ENCODE data around the gene LLCFC1.

The LLCFC1 gene

DNA sequence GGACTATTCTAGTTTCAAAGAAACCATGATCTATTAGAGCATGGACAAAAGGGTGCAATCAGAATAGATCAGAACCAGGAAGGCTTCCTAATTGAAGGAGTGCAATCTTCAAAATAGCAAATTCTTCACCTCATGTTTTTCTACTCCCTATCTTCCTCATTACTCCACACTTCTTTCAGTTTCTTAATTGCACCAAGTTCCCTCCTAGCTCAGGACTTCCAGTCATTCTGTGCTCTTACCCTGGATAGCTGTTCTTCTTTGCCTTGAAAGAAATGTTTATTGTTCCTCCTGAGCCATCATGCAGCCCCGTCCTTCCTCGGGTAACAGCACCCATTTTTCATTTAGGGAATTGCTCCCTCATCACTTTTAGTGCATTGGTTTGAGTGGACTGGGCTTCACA lies 28.8 kb upstream of the LLCFC1 start:
- DNase-seq (ENCODE audit: low read depth), result no peak

DNA sequence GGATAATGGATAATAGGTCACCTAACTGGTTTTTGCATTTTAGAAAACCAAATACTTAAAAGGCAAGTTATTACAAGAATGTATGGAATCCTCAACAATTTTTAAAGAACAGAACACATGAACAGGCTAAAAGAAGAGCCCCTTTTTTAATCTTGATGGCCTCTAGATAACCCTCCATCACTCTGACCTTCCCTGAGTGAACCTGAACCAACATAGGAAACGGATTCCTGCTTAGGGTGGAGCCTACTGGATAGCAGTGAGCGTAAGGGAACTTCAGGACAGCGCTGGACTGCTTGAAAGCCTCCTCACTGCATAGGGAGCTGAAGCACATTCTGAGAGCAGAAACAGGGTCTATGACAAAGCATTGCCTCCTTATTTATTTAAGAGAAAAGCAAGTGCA lies 26.2 kb upstream of the LLCFC1 start:
- no peak for DNase-seq (ENCODE audit: low read depth)

DNA sequence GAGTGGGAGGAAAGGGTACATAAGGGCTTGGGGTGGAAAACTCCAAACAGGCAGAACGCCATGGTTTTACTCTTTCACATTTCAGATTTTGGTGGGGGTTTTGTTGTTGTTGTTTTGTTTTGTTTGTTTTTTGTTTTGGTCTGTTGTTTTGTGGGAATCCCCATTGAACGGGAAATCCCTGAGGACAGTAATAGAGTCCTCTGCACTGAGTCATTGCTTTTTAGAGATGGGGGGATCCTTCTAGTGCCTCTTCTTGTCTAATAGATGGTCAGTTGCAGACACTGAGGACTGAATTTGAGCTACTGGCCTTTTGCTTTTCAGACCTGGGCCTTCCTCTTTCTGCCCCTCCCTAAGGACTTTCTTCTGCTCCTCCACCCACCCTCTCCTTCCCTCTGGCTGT lies 25.7 kb upstream of the LLCFC1 start:
- no peak for DNase-seq (ENCODE audit: low read depth)

DNA sequence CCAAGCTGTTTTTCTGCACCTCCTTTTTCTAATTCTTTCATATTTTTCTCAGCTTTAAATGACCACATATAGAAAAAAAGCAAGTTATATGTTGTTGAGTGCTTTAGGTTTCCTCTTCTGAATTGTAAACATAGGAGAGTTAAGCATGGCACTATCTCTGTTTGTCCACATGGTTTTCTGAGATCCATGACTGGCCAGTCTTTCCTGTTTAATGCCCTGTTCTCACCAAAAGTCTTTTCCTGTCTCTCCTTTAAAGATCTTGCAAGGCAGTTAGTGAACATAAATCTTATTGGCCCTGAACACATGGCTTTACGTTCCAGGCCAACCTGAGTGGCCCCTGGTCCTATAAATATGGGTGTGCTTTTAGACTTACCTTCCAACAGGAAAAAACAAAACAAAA lies 25.2 kb upstream of the LLCFC1 start:
- no peak for DNase-seq (ENCODE audit: low read depth)

DNA sequence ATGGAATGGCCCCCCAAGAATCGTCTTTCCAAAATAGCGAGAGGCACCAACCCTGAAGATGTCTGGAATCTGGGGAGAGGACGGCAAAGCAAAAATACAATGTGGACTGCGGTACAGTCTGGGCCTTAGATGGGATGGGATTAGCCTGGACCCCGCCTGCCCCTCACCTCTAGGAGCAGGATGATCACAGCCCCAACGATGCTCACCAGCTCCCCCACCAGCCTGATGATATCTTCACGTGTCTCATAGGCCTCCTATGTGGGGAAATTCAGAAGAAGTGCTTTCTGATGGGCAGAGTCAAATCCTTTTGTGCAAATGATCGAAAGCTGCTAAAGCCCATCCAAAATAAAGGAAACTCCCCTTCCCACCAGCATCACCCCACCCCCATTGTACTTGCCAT lies 24.0 kb upstream of the LLCFC1 start:
- no peak for DNase-seq (ENCODE audit: low read depth)

DNA sequence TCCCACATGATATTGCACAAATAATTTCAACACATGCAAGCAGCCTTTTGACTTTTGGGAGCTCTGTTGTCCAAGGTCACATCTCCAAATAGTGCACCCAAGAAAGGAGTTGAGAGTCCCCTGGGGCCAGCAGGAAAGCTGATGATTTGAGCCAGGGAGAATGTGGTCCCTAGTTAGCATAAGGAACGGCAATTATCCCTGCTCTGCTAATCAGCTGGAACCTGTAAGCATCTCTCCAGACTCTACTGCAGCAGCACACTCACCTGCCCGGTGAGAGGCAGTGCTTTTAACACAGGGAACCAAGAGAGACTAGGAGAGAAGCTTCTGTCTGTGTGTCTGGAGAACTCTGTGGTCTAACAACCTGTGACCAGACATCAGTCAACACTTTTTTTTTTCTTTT lies 22.8 kb upstream of the LLCFC1 start:
- no peak for DNase-seq (ENCODE audit: low read depth)

DNA sequence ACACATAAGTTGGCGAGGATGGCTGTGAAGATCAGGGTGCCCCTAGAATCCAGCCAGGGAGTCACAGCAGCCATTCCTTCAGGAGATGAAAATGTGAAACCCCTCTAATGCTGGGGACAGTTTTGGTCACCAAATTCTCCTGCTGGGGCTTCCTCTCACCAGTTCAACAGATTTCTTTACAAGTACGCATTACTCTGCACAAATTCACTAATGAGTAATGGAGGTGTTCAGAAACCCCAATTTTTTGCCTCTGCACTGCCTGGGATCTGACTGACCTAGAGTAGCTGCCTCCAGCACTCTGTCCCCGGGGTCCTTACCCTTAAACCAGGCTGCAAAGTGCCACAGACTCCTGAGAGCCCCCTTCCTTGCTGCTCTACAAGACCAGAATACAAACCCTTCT lies 21.8 kb upstream of the LLCFC1 start:
- no peak for DNase-seq (ENCODE audit: low read depth)

DNA sequence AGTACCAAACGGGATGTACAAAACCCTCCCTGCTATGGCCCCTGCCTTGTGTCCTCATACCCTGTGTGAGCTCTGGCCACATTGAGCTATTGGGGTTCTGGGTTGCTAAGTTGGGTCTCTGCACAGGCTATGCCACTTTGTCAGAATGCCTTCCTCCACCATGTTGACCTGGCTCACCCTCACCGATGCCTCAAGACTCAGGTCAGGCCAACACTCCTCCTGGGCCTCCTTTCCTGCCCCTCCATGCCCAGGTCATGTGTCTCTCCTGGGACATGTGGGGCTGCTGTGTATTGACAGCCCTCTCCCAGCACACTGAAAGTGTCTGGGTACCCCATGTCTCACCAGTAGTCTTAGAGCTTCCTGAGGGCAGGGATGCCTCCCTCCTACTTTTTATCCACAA lies 20.4 kb upstream of the LLCFC1 start:
- DNase-seq (ENCODE audit: low read depth), result no peak

DNA sequence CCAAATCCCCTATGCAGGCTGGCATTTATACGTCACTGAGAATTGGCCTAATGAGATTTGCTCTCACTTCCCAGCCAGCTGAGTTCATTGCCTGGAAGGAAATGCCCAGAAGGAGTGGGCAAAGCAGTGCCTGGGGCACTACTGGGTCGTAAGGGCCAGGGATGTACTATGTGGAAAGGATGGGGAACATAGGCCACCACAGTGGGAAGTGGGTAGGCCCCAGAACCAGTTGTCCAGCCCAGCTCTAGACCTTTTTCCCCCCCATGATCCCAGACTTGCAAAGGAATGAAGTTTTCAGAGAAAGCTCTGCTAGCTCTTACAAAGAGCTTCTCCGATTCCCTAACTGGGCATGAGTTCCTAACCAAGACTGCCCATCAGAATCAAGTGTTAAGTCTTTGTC lies 19.6 kb upstream of the LLCFC1 start:
- DNase-seq (ENCODE audit: low read depth), result no peak

DNA sequence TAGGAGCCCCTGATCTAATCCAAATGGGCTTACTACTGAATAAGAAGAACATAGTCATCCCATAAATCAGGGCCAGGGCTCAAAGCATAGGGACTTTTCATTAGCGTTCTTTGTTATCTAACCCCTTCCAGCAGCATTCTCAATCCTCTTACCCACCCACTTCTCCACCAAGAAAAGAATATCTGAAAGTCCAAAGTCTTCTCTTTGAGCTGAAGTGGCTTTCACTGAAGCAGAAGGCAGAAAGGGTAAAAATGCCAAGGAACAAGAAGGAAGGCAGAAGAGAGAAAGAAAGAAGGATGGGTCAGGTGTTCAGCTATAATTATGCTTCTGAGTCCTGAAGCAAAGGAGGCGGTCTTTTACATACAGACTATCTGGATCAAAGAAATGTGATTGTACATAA lies 15.9 kb upstream of the LLCFC1 start:
- no peak for DNase-seq (ENCODE audit: low read depth)

DNA sequence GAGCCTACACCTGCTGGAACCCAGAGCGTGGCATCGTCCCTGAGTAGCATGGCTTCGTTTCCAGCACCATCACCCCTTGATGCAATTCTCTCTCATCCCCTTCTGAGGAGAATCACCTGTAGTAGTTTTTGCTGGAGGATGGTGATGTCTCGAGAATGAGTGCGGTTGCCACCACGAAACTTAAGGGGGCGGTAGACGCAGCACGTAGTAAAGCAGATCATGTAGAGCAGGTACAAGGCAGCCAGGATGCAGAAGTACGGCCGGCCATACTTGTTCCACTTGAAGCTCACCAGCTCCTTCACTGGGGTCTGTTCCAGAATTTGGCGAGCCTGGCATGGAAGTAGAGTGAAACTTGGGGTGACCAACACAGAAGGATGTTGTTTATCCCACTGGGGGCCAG lies 13.9 kb upstream of the LLCFC1 start:
- no peak for DNase-seq (ENCODE audit: low read depth)

DNA sequence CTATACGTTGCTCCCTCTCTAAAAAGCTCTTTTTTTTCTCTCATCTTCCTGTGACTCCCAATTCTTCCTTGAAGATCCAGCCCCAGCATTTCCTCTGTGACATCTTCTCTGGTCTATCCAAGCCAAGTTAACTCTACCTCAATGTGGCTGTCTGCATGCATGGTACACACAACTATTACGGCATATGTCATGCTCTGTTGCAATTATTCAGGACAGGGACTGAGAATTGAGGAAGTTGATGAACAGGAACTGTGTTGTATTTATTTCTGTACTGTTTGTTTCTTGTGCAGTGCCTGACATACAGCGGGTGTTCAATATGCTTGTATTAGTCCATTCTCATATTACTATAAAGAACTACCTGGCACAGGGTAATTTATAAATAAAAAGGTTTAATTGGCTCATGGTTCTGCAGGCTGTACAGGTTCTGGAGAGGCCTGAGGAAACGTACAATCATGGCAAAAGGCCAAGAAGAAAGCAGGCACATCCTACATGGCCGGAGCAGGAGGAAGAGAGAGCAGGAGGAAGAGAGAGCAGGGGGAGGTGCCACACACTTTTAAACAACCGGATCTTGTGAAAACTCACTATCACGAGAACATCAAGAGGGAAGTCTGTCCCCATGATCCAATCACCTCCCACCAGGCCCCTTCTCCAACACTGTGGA lies 12.1 kb upstream of the LLCFC1 start:
- no peak for DNase-seq (ENCODE audit: low read depth)

DNA sequence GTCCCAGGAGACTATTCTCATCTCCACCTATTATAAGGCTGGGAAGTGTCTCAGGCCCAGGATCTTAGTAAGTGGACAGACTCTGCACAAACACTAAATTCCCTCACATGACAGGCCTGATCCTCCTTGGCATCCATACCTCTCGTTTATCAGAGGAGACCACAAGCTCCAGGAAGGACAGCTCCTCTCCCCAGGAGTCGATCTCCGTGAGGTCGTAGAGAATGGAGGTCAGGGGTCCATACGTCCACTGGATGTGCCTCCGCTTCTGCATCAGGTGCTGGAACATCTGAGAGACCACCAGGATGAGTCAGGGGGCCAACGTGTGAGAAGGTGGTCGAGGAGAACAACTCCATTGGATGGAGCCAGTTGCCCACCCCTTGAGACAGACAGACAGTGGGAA lies 11.3 kb upstream of the LLCFC1 start:
- DNase-seq (ENCODE audit: low read depth), result no peak

DNA sequence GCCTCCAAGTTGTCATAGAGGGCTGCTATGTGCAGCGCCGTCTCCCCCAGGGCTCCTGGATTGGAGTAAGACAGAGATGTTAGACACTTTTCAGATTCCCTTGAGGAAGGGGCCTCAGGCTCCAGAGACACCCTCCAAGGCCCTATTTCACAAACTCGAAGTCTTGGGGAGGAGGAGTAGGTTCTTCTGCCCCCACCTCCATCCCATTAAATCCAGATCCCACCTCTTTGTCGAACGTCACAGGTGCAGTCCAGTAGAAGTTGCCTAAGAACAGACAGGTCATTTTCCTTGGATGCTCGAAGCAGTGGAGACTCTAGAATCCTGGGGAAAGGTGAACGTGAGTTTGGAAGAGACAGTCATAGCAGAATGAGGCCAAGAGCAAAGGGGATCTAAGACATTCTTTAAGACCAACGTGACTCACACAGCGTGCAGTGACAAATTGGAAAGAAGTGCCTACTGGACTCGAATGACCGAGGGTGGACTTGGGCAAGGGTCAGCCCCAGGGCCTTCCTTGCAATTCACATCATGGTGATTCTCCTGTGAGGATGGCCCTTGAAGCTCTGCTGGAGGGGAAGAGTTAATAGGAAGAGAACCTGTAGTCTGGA lies 9.1 kb upstream of the LLCFC1 start:
- DNase-seq (ENCODE audit: low read depth), result no peak

DNA sequence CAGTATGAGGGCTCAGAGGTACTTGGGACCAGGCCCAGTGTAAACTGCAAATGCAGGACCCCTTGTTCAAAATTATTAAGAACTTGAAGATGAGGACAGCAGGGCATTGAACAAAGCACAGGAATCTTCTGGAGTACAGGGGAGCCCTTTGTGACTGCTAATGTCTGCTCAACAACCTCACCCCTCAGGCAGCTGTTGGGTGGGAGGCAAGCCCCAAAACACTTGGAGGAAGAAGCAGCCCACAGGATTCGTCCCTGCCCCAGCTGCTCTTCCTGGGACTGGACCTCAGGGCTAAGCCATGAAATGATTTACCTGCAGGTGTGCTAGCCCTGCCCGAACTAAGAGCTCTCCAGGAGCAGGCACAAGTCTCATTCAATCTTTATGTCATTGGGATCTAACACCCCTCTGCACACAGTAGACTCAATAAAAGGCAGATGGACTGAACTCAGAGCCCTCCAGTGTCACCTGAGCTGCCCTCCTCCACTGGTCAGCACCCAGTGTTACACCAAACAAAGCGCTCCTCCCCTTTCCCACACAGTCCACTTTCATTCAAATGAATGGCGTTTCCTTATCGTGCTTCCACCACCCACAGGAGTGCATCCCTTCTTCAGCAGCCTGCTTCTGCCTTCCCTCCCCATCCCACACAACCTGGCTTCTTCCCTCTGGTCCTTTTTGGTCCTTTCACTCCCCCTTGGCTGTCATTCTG lies 6.7 kb upstream of the LLCFC1 start:
- DNase-seq (ENCODE audit: low read depth), result no peak

DNA sequence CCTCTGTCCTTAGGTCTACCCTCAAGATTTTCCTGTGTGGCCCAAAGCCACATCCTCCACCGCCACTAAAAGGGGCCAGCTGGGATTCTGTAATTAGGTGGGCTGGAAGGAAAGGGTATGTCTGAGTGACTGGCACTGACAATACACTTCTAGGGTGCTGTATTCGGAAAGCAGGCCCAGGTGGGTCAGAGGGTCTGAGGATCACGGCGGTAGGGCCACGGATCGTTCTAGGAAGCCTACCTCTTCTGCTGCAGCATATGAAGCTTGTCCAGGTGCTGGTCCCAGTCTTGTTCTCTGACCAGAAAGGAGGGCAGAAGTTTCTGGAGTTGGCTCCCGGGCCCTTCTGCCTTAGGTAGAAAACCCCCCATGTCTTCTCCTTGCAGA lies 6.2 kb upstream of the LLCFC1 start:
- DNase-seq (ENCODE audit: low read depth), result no peak

DNA sequence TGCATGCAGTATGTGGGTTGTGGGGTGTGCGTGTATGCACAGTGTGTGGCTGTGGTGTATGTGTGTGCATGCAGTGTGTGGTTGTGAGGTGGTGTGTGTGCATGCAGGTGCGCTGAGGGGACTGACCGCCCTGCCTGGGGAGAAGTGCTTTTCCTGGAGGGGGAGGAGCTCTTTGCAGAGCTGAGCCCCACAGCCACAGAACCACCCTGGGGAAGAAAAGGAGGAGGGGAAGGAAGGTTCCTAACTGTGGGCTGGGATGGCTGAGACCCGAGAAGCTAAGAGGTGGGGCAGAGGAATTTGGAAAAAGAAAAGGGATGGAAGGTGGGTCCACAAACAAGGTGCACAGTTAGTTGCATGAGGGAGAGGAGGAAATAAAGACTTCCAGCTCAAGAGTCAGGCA lies 5.7 kb upstream of the LLCFC1 start, which contains the start of gene TRPV5:
TSS of gene TRPV5 (minus strand) at position 123 of the 400 bp plus-strand sequence. CDS start 287 bp downstream, outside the sequence.
- no peak for DNase-seq (ENCODE audit: low read depth)

DNA sequence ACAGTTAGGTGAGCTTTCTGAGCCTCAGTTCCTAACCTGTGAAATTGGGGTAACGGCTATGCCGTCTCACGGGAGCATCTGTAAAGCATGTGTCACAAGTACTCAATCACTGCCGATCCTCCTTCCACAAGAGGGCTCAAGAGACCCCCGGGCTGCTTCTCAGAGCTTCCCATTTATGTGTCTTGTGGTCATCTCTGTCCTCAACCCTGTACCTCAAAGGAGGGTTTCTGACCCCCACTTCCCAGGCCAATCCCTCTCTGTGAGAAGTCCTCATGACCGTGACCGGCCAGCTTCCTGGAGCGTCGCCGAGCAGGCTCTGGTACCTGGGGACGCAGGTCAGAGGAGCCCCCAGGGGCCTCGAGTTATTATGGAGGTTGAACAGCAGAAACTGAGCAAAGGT lies 5.2 kb upstream of the LLCFC1 start:
- DNase-seq (ENCODE audit: low read depth), result no peak

DNA sequence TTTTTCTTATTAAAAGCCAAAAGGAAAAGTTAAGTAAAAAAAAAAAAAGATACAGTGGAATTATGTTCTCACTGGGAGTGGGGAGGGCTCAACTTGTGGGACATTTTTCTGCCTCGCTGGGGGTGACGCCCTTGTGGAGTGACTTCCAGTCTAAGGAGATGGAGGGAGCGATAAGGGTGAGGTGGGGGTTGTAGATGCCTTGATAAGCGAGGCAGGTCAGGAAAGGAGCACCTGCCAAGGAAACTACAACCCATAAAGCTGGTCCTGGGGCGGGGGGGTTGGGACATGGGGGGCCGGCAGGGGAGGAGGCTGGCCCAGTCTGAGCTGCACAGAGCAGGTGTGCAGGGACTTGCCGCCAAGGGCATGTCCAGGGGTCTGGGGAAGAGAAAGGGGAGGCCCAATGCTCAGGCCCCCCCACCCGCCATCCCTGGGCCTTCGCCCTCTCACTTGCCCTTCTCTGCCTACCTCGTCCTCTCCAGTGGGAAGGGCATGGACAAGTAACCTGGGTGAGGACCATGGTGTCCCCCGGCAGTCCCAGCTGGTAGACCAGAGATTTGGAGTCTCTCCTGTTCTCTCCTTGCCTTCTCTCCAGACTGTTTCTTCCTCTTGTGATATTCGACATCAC lies 3.2 kb upstream of the LLCFC1 start:
- no peak for DNase-seq (ENCODE audit: low read depth)

DNA sequence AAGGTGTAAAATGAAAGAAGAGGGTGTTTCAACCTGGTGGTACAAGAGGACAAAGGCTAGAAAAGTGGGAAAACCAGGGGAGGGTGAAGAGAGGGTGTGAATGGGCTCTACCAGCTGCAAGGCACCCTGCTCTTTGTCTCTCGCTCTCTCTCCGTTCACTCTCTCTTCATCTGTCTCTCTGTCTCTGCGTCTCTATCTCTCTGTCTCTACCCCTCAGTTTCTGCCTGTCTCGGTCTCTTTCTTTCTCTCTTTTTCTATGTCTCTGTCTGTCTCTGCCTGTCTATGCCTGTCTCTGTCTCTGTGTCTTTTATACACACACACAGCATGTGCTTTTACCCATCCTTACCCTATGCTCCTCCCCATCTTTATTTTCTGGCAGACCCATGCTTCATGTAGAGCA lies 673 bp upstream of the LLCFC1 start:
- DNase-seq (ENCODE audit: low read depth), result no peak

DNA sequence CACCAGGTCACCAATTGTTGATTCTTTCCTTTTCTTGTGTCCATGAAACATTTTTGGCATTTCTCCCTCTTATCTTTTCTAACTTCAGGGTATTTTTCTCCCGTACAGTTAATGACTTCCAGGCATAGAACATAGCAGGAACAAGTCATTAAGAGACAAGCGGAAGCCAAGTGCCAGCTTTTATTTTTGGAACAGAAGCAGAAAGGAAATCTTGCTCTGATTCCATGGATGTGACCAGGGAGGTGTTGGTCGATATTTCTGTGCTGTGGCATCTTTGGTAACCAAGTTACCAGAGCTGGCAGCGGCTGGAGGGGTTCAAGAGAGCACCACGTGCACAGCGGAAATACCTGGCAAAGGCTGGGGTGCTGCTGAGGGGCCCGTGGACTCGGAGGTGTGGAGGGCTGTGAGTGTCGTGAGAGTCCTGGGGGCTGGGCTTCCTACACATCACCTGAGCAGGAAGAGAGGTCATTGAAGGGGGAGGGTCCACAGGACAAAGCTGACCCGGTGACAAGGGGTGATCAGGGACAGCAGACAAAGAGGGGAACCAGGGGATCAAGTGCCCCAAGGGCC lies 1.8 kb downstream of the LLCFC1 start:
- no peak for DNase-seq (ENCODE audit: low read depth)

DNA sequence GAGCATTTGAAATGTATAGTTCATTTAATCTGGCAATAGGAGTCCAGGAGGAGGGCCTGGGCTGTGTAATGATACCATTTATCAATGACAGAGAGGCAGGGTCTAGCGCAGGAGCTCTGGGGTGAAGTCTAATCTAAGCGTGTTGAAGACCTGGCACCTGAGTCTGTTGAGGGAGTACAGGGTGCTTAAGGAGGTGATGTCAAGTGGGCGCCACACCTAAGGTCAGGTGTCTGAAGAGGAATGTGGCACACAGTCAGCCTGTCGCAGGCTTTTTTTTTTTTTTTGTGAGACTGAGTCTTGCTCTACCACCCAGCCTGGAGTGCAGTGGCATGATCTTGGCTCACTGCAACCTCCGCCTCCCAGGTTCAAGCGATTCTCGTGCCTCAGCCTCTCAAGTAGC lies 2.3 kb downstream of the LLCFC1 start:
- DNase-seq (ENCODE audit: low read depth), result no peak

DNA sequence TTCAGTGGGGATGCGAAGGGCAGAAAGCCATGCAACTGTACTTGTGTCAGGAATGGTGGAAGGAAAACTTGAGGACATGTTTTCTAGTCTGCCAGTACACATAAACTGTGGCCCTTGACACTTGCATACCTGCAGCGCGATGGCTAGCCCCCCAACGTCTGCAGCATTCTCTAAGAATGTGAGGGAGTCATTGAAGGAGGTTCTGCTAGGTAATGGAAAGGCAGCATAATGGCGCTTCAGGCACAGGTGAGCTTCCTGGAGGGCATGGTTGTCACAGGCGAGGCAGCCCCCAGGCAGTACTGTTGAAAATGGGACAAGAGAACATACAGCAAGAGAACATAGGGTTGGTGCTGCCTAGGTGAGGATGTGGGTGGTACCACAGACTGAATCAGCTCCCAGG lies 3.5 kb downstream of the LLCFC1 start:
- no peak for DNase-seq (ENCODE audit: low read depth)

Data from stimulated activated CD8-positive, alpha-beta memory T cell treated with anti-CD3 and anti-CD28 coated beads, Interleukin-12 subunit alpha, Interleukin-12 subunit beta, amount 100 ng/mL, for 1 hour (primary cell).